Measurements from ENCODE around the gene MYOCD.

Gene MYOCD

DNA sequence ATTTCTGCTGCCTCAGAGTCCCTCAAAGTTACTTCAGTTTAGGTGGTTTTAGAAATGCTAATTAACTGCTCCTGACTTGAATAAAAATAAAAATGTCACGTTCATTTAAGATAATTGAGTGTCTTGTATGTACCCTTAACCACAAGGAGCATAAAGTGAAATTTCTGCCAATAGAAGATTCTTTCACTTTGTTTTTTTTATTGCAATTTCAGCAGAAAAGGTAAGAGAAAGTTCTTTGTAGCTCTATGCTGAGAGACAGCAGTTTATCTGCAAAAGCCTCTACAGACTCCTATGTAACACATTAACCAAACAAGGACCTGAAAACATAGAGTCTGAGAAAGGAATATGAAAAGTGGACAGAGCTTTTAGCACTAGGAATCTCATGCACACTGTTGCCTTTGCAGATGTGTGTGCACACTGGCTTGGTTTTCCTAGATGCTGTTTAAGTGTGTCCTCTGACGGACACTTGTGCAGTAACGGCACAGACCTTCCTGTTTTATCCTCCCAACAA, 135.2 kb downstream of the MYOCD start:
- DNase-seq (ENCODE audit: extremely low spot score) = no peak
- ChIA-PET CTCF (interaction anchor here (0.5 kb wide), 1 partner anchor 59 kb away, joined by 3 read pairs; no protein-coding TSS in a partner anchor), POLR2A (no interaction called here)
- TF ChIP-seq SUZ12 (IDR thresholded peaks at IDR 0.05) (no peak), TARDBP (IDR thresholded peaks at IDR 0.05) (no peak), HDGF (IDR thresholded peaks at IDR 0.05; ENCODE audit: borderline replicate concordance) (no peak), CTBP1 (IDR thresholded peaks at IDR 0.05; ENCODE audit: borderline replicate concordance) (no peak), FOXA1 (IDR thresholded peaks at IDR 0.05) (no peak), BHLHE40 (IDR thresholded peaks at IDR 0.05; ENCODE audit: borderline replicate concordance) (no peak), ARNT (IDR thresholded peaks at IDR 0.05) (no peak), FOXK2 (IDR thresholded peaks at IDR 0.05) (no peak), SP1 (IDR thresholded peaks at IDR 0.05) (no peak), L3MBTL2 (conservative IDR thresholded peaks at IDR 0.05) (no peak), PKNOX1 (IDR thresholded peaks at IDR 0.05) (no peak), FOXM1 (IDR thresholded peaks at IDR 0.05; ENCODE audit: borderline replicate concordance) (no peak), LEF1 (IDR thresholded peaks at IDR 0.05; ENCODE audit: borderline replicate concordance) (no peak), NFRKB (IDR thresholded peaks at IDR 0.05) (no peak), ZNF384 (IDR thresholded peaks at IDR 0.05) (no peak)

- DNase-seq (ENCODE audit: extremely low spot score) = no peak
- no peak for TF ChIP-seq LEF1 (IDR thresholded peaks at IDR 0.05; ENCODE audit: borderline replicate concordance)
- TF ChIP-seq L3MBTL2 (conservative IDR thresholded peaks at IDR 0.05) = no peak
- CTCF ChIA-PET = no interaction called here
- POLR2A ChIA-PET = no interaction called here
Observed at GRCh38 chr17:12806630-12807029, 140.9 kb downstream of the MYOCD start.

DNA sequence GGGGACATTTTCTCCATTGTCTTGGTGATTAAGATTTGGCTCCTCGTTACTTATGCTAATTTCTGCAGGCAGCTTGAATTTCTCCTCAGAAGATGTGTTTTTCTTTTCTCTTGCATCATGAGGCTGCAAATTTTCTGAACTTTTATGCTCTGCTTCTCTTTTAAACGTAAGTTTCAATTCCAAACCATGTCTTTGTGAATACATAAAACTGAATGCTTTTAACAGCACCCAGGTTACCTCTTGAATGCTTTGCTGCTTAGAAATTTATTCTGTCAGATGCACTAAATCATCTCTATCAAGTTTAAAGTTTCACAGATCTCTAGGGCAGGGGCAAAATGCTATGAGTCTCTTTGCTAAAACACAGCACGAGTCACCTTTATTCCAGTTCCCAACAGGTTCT, 143.0 kb downstream of the MYOCD start:
- POLR2A ChIA-PET = no interaction called here
- CTCF ChIA-PET = no interaction called here
- no peak for DNase-seq (ENCODE audit: extremely low spot score)
- TF ChIP-seq LEF1 (IDR thresholded peaks at IDR 0.05; ENCODE audit: borderline replicate concordance) = no peak
- no peak for TF ChIP-seq L3MBTL2 (conservative IDR thresholded peaks at IDR 0.05)
- TF ChIP-seq HDGF (IDR thresholded peaks at IDR 0.05; ENCODE audit: borderline replicate concordance) = no peak
- TF ChIP-seq CTBP1 (IDR thresholded peaks at IDR 0.05; ENCODE audit: borderline replicate concordance) = no peak
- no peak for TF ChIP-seq SP1 (IDR thresholded peaks at IDR 0.05)
- TF ChIP-seq FOXM1 (IDR thresholded peaks at IDR 0.05; ENCODE audit: borderline replicate concordance) = no peak
- no peak for TF ChIP-seq FOXK2 (IDR thresholded peaks at IDR 0.05)
- TF ChIP-seq TARDBP (IDR thresholded peaks at IDR 0.05) = no peak
- no peak for TF ChIP-seq FOXA1 (IDR thresholded peaks at IDR 0.05)
- TF ChIP-seq ELF4 (IDR thresholded peaks at IDR 0.05) = no peak
- no peak for TF ChIP-seq PKNOX1 (IDR thresholded peaks at IDR 0.05)
- TF ChIP-seq SUZ12 (IDR thresholded peaks at IDR 0.05) = no peak
- no peak for TF ChIP-seq ZNF384 (IDR thresholded peaks at IDR 0.05)
- TF ChIP-seq NFRKB (IDR thresholded peaks at IDR 0.05) = no peak
- no peak for TF ChIP-seq BHLHE40 (IDR thresholded peaks at IDR 0.05; ENCODE audit: borderline replicate concordance)

GRCh38 chr17:12812877-12813276, 147.2 kb downstream of the MYOCD start:
- TF ChIP-seq PKNOX1 (IDR thresholded peaks at IDR 0.05) (no peak), ZNF384 (IDR thresholded peaks at IDR 0.05) (no peak), TARDBP (IDR thresholded peaks at IDR 0.05) (no peak), ARNT (IDR thresholded peaks at IDR 0.05) (no peak), FOXK2 (IDR thresholded peaks at IDR 0.05) (no peak), HDGF (IDR thresholded peaks at IDR 0.05; ENCODE audit: borderline replicate concordance) (no peak), ELF4 (IDR thresholded peaks at IDR 0.05) (no peak)
- CTCF ChIA-PET = no interaction called here
- POLR2A ChIA-PET = no interaction called here
- no peak for DNase-seq (ENCODE audit: extremely low spot score)

GRCh38 chr17:12813664-12814063, 148.0 kb downstream of the MYOCD start:
- POLR2A ChIA-PET = no interaction called here
- CTCF ChIA-PET = no interaction called here
- DNase-seq (ENCODE audit: extremely low spot score) = no peak
- TF ChIP-seq SP1 (IDR thresholded peaks at IDR 0.05) = no peak
- no peak for TF ChIP-seq FOXK2 (IDR thresholded peaks at IDR 0.05)
- TF ChIP-seq FOXM1 (IDR thresholded peaks at IDR 0.05; ENCODE audit: borderline replicate concordance) = no peak
- TF ChIP-seq NFRKB (IDR thresholded peaks at IDR 0.05) = no peak
- no peak for TF ChIP-seq ZNF384 (IDR thresholded peaks at IDR 0.05)
- TF ChIP-seq CTBP1 (IDR thresholded peaks at IDR 0.05; ENCODE audit: borderline replicate concordance) = no peak
- TF ChIP-seq PKNOX1 (IDR thresholded peaks at IDR 0.05) = no peak
- no peak for TF ChIP-seq SUZ12 (IDR thresholded peaks at IDR 0.05)
- no peak for TF ChIP-seq ELF4 (IDR thresholded peaks at IDR 0.05)
- no peak for TF ChIP-seq ARNT (IDR thresholded peaks at IDR 0.05)

GRCh38 chr17:12814718-12815117, 149.0 kb downstream of the MYOCD start:
- CTCF ChIA-PET = no interaction called here
- POLR2A ChIA-PET = no interaction called here
- no peak for TF ChIP-seq CTBP1 (IDR thresholded peaks at IDR 0.05; ENCODE audit: borderline replicate concordance)
- no peak for TF ChIP-seq PKNOX1 (IDR thresholded peaks at IDR 0.05)
- no peak for TF ChIP-seq TARDBP (IDR thresholded peaks at IDR 0.05)
- no peak for TF ChIP-seq NFRKB (IDR thresholded peaks at IDR 0.05)
- TF ChIP-seq FOXM1 (IDR thresholded peaks at IDR 0.05; ENCODE audit: borderline replicate concordance) = no peak
- no peak for TF ChIP-seq FOXA1 (IDR thresholded peaks at IDR 0.05)
- TF ChIP-seq HDGF (IDR thresholded peaks at IDR 0.05; ENCODE audit: borderline replicate concordance) = no peak
- TF ChIP-seq ARNT (IDR thresholded peaks at IDR 0.05) = no peak
- no peak for TF ChIP-seq ZNF384 (IDR thresholded peaks at IDR 0.05)
- no peak for TF ChIP-seq BHLHE40 (IDR thresholded peaks at IDR 0.05; ENCODE audit: borderline replicate concordance)
- no peak for TF ChIP-seq L3MBTL2 (conservative IDR thresholded peaks at IDR 0.05)
- TF ChIP-seq SUZ12 (IDR thresholded peaks at IDR 0.05) = no peak
- TF ChIP-seq FOXK2 (IDR thresholded peaks at IDR 0.05) = no peak
- TF ChIP-seq LEF1 (IDR thresholded peaks at IDR 0.05; ENCODE audit: borderline replicate concordance) = no peak
- no peak for TF ChIP-seq ELF4 (IDR thresholded peaks at IDR 0.05)
- TF ChIP-seq SP1 (IDR thresholded peaks at IDR 0.05) = no peak
- no peak for DNase-seq (ENCODE audit: extremely low spot score)
